GM19239 (cell line): ENCODE data around the gene NDUFC2.
"Not testable (repeated sequence)": the region's sequence is repeated elsewhere in the genome, so short reads cannot be mapped to it uniquely, and the experiment has no call there.

Experiments
- DNase-seq: peaks from one replicate; pipeline ENCODE4 v3.0.0; 2011; ENCODE audit warnings: low spot score; ENCODE audit not compliant: insufficient read length
- FAIRE-seq: peaks from 2 replicates; lab custom pipeline; 2011; peaks lifted over from hg19 to GRCh38; lab: Jason Lieb, UNC

Gene NDUFC2

GRCh38 chr11:78080818-78081495, 1.3 kb upstream of the NDUFC2 start:
- FAIRE-seq (no peak), DNase-seq (no peak)

- DNase-seq (no peak), FAIRE-seq (no peak)
Observed at GRCh38 chr11:78080084-78080817, 589 bp upstream of the NDUFC2 start.

- FAIRE-seq: no peak
- no peak for DNase-seq
Observed at GRCh38 chr11:78078218-78079167, 1.2 kb downstream of the NDUFC2 start.

- FAIRE-seq, DNase-seq: not testable (repeated sequence)
Observed at GRCh38 chr11:78077592-78077991, 2.1 kb downstream of the NDUFC2 start.

- DNase-seq (no peak), FAIRE-seq (no peak)
Observed at GRCh38 chr11:78076733-78077403, 2.8 kb downstream of the NDUFC2 start.

- no peak for FAIRE-seq
- no peak for DNase-seq
Observed at GRCh38 chr11:78074756-78075155, 4.9 kb downstream of the NDUFC2 start.

GRCh38 chr11:78072455-78072854, 7.2 kb downstream of the NDUFC2 start:
- no peak for DNase-seq
- FAIRE-seq: no peak

- DNase-seq: no peak
- no peak for FAIRE-seq
Observed at GRCh38 chr11:78071717-78072116, 7.9 kb downstream of the NDUFC2 start.

GRCh38 chr11:78070621-78071020, 9.0 kb downstream of the NDUFC2 start:
- DNase-seq: no peak
- FAIRE-seq: no peak

GRCh38 chr11:78069465-78069864, 10.2 kb downstream of the NDUFC2 start:
- FAIRE-seq (no peak), DNase-seq (no peak)

- FAIRE-seq (no peak), DNase-seq (no peak)
Observed at GRCh38 chr11:78067704-78068103, 12.0 kb downstream of the NDUFC2 start.

- no peak for DNase-seq
Observed at GRCh38 chr11:78066471-78066870, 13.2 kb downstream of the NDUFC2 start.

GRCh38 chr11:78065203-78065602, 14.5 kb downstream of the NDUFC2 start:
- DNase-seq (no peak), FAIRE-seq (no peak)

More at GRCh38 chr11:78066471-78066870, 13.2 kb downstream of the NDUFC2 start:
- no peak for FAIRE-seq

- DNase-seq: no peak
- no peak for FAIRE-seq
Observed at GRCh38 chr11:78063440-78064181, 16.1 kb downstream of the NDUFC2 start, which contains the start of gene THRSP. Gene THRSP (plus strand): TSS chr11:78063861. CDS start chr11:78063882, 21 bp downstream.

GRCh38 chr11:78062671-78063070, 17.0 kb downstream of the NDUFC2 start:
- DNase-seq: no peak

GRCh38 chr11:78061921-78062311, 17.7 kb downstream of the NDUFC2 start:
- DNase-seq (no peak), FAIRE-seq (no peak)

More at GRCh38 chr11:78062671-78063070, 17.0 kb downstream of the NDUFC2 start:
- no peak for FAIRE-seq

GRCh38 chr11:78061088-78061920, 18.4 kb downstream of the NDUFC2 start:
- no peak for FAIRE-seq
- no peak for DNase-seq

- no peak for DNase-seq
- no peak for FAIRE-seq
Observed at GRCh38 chr11:78060533-78060932, 19.1 kb downstream of the NDUFC2 start.
